Neural progenitor cell (in vitro differentiated cells): ENCODE measurements around the gene CDS1.

Experiments used
- CTCF ChIP-seq: fragments of 200-600 bp; sonication (generic); IDR thresholded peaks from 2 replicates; pipeline ENCODE4 v1.5.1; 2017; ENCODE audit warnings: antibody characterized with exemption, mild to moderate bottlenecking
- EZH2 ChIP-seq: fragments of 200-600 bp; sonication (generic); IDR thresholded peaks from 2 replicates; pipeline ENCODE4 v1.6.1; 2017; ENCODE audit warnings: antibody characterized with exemption, mild to moderate bottlenecking, moderate library complexity
- EZH2phosphoT487 ChIP-seq: fragments of 200-600 bp; sonication (generic); IDR thresholded peaks from 2 replicates; pipeline ENCODE4 v1.6.1; 2017; ENCODE audit warnings: antibody characterized with exemption

- TF ChIP-seq CTCF = no peak
- TF ChIP-seq EZH2 = no peak
- no peak for TF ChIP-seq EZH2phosphoT487
Observed at GRCh38 chr4:84691170-84691691, 108.3 kb downstream of the CDS1 start.
